ENCODE results near the gene PEPD.

DNA sequence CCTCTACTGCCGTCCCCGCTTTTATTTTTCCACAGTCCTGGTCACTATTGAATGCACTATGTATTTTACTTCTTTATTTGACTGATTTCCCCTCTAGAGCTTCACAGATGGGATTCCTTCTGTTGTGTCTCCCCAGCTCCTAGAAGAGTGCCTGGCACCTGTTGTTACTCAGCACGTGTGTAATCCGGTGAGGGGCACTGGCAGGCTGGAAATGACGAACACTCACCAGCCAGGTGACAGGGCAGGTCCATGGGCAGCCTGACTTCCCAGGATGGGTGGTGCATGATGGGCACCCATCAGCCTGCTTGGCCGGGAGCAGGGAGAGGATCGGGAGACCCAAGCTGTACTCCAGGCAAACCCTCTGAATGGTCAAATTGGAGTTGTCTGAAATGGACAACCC is 80.9 kb downstream of the PEPD start:
- TF ChIP-seq, protein P1, sequence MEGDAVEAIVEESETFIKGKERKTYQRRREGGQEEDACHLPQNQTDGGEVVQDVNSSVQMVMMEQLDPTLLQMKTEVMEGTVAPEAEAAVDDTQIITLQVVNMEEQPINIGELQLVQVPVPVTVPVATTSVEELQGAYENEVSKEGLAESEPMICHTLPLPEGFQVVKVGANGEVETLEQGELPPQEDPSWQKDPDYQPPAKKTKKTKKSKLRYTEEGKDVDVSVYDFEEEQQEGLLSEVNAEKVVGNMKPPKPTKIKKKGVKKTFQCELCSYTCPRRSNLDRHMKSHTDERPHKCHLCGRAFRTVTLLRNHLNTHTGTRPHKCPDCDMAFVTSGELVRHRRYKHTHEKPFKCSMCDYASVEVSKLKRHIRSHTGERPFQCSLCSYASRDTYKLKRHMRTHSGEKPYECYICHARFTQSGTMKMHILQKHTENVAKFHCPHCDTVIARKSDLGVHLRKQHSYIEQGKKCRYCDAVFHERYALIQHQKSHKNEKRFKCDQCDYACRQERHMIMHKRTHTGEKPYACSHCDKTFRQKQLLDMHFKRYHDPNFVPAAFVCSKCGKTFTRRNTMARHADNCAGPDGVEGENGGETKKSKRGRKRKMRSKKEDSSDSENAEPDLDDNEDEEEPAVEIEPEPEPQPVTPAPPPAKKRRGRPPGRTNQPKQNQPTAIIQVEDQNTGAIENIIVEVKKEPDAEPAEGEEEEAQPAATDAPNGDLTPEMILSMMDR (IDR thresholded peaks at IDR 0.05) = no peak
- TF ChIP-seq EP300 (IDR thresholded peaks at IDR 0.05; ENCODE audit: low read depth) = no peak
- no peak for TF ChIP-seq POLR2AphosphoS5 (IDR thresholded peaks at IDR 0.05)
- TF ChIP-seq POLR2A (IDR thresholded peaks at IDR 0.05) = no peak

Data from transverse colon (tissue), 4 donors.